Activated naive CD4-positive, alpha-beta T cell treated with anti-CD3 and anti-CD28 coated beads, Interleukin-2, amount 50 U/mL, for 16 hours (primary cell): ENCODE data around the gene TREH.

ENCODE experiments used
- DNase-seq: peaks from one replicate; pipeline ENCODE4 v3.0.0-alpha.2; 2020

The TREH gene

GRCh38 chr11:118644496-118644895 is 35.0 kb downstream of the TREH start:
- DNase-seq: no peak

DNA sequence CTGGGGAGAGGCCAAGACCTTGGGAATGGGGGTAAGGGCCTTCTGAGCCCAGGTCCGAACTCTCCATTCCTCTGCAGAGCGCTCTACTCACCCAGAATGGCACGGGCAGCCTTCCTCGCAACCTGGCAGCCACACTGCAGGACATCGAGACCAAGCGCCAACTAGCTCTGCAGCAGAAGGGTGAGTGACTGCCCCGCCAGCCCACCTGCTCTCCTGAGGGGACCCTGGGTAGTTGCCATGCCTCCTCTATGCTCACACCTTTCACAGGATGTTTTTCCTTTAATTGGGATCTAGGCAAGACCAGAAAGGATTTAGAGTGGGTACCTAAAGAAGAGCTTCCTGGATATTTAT is 35.5 kb downstream of the TREH start:
- no peak for DNase-seq

- DNase-seq: no peak
Observed at GRCh38 chr11:118643142-118643994, 36.1 kb downstream of the TREH start.

- no peak for DNase-seq
Observed at GRCh38 chr11:118641397-118642019, 37.9 kb downstream of the TREH start.

- no peak for DNase-seq
Observed at GRCh38 chr11:118640332-118641154, 38.9 kb downstream of the TREH start.

DNA sequence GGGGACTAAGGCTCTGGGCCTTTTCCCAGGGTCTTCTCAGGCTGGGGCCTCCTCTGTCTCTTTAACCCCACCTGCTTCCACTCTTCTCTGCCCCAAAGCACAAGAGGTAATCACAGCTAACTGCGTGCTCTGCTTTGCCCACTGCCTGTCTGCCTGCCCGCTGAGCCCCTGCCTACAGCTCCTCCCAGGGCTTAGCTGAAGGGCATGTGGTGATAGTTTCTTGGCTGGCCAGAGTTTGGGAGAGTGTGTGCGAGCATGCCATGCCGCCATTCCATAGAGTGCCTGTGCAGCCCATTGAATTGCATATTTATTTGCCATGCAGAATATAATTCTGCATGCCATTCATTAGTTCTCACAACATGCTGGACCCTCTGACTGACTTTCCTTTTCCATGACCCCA is 39.6 kb downstream of the TREH start:
- DNase-seq: no peak

GRCh38 chr11:118638726-118639125 is 40.7 kb downstream of the TREH start:
- DNase-seq: no peak

GRCh38 chr11:118636569-118637290 is 42.7 kb downstream of the TREH start:
- no peak for DNase-seq

GRCh38 chr11:118635642-118636041 is 43.8 kb downstream of the TREH start:
- no peak for DNase-seq

DNA sequence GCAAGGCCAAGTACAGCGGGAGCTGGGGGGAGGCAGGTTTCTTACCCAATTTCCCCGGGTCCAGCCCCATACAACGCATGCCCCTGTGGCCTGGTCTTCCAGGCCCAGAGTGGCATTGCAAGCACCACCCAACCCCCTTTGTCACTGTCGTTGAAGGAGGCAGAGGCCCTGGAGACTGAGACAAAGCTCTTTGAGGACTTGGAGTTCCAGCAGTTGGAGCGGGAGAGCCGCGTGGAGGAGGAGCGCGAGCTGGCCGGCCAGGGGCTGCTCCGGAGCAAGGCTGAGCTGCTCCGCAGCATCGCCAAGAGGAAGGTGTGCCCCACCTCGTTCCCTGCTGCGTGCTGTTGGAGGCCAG is 44.2 kb downstream of the TREH start:
- DNase-seq: no peak

DNA sequence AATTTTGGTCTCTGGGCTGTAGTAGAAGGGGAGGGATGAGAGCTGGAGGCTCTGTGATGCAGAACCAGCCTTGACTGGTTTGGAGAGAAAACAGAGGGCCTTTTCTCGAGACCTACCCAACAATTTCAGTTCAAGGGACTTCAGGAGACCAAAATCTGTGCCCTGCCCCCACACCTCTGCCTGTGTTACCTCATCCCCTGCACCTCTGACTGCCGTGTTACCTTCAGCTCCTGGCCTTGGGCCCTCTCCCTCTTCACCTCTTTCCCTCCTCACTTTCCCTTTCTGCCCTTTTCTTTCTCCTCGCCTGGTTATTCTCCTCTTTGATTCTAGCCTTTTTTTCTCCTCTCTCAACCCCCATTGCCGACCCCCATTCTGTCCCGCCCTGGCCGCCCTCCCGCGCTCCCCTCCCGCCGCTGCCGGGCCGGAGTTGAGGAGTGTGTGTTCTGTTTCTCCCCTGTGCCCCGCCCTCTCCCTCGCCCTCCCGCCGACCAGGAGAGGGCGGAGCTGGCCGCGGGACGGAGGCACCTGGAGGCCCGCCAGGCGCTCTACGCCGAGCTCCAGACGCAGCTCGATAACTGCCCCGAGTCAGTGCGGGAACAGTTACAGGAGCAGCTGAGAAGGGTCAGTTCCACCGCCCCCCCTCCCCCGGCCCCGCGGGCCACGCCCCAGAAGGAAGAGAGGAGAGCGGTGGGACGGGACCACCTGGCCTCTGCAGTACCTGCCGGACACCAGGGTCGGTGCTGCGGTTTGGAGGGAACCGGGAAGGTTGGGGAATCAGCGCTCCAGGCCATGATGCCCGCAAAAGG is 44.8 kb downstream of the TREH start:
- DNase-seq: no peak

DNA sequence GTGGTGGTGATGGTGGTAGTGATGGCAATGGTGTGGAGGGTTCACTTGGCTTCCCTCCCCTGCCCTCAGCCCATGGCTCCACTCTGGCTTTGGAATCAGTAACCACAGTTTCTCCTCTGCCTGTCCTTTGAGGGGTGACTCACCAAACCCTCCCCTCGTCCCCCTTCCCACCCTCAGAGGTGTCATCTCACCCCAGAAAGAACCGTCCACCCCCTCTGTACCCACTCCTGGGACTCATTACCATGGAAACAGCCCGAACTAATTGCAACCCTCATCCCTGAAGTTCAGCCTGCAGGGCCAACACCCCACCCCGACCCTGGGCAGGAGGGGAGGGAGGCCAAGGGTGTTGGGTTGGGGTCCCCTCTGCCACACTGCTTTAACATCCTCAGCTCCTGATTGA is 45.5 kb downstream of the TREH start:
- no peak for DNase-seq

GRCh38 chr11:118633319-118633690 is 46.1 kb downstream of the TREH start:
- no peak for DNase-seq

DNA sequence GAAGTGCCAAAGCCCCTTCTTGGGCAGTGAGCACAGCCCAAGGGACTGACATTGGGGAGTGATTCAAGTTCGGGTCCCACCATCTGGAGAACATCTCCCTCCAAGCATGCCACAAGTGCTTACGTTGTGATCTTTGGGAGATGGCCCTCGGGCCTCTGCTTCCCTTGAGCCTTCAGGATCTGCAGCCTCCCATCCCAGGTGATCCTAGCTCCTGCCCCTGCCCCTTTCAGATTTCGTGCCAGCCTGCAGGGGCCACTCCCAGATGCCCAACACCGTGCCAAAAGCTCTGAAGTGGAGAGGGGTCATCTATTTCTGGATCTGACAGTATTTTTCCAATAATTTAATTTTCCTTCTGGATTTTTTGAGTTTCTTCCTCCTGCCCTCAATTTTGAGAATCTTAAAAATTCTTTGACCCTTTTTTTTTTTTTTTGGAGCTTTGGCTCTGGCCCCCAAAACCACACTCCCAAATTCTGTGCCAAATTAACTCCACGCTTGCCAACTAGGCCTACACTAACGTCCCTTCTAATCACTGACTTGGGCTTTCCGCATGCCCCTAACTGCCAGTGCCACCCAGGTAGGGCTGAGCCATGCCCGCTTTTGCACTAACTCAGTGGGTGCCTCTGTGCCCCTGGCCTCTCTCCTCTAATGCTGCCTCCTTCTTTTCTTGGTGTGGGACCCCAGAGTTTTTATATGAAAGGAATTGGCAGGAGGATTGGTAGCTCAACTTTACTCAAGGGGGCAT is 46.7 kb downstream of the TREH start:
- no peak for DNase-seq

DNA sequence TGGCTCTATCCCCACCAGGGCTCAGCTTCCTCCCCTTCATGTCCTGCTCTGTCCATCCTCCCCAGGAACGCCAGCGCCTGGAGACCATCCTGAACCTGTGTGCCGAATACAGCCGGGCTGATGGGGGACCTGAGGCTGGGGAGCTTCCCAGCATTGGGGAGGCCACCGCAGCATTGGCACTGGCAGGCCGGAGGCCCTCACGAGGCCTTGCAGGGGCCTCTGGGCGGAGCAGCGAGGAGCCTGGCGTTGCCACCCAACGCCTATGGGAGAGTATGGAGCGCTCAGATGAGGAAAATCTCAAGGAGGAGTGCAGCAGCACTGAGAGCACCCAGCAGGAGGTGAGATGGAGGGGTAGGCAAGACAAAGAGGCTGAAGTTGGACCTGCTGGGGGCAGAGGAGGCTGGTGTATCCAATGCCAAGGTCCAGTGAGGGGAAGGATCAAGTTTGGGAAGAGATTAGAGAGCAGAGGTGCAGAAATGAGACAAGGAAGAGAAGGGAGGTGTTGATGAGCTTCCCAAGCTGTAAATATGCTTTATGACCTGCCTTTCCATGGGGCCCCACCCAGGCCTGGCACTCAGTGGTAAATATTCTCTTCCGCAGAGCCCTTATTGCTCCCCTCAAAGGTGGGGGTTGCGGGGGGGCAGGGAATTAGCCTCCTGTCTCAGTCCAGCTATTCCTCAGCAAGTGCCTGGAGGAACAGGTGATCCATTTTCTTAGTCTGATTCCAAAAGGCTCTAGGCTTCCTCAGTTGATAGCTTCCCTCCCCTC is 48.1 kb downstream of the TREH start:
- DNase-seq: no peak

GRCh38 chr11:118629761-118630661 is 49.4 kb downstream of the TREH start:
- no peak for DNase-seq

GRCh38 chr11:118628861-118629549 is 50.4 kb downstream of the TREH start:
- DNase-seq: no peak

DNA sequence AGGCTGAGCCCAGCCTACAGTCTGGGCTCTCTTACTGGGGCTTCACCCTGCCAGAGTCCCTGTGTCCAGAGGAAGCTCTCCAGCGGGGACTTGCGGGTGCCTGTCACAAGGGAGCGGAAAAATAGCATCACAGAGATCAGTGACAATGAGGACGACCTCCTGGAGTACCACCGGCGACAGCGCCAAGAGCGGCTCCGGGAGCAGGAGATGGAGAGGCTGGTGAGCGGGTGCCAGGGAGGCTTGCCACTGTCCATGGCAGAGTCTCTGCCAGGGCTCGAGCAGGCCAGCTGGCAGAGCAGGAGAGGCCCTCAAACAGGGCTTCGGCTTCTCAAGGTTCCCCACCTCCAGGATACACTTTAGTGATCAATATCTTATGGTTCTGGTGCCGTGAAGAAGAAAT is 51.0 kb downstream of the TREH start:
- no peak for DNase-seq

DNA sequence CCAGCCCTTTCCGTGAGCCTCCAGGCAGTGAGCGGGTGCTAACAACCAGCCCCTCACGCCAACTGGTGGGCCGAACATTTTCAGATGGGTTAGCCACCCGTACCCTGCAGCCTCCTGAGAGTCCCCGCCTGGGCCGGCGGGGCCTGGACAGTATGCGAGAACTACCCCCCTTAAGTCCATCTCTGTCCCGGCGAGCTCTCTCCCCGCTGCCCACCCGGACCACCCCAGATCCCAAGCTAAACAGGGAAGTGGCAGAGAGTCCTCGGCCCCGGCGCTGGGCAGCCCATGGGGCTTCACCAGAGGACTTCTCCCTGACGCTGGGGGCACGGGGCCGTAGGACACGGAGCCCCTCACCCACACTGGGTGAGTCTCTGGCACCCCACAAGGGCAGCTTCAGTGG is 51.4 kb downstream of the TREH start:
- no peak for DNase-seq
